HCT116 (cell line): ENCODE data around the gene FCN3. TPM values are rescaled to one million over a fixed set of nuclear protein-coding genes. Genes with fewer than 3 reads are reported as not detected.

Source experiments
- ATAC-seq: fragments of 200-7000 bp; cut with Tn5 transposase; 2 replicates; pipeline ENCODE4 v1.9.1; 2020; ENCODE audit warnings: mild to moderate bottlenecking, moderate library complexity
- BruUV-seq: library from RNA; stranded (reverse); fragments of 400-500 nt; replicated peaks from 2 replicates; lab custom pipeline; 2021; lab: Mats Ljungman, UMichigan
- CTCF ChIA-PET: fragments of 300-600 bp; sonication (Branson Sonifier 250); formaldehyde crosslinking; loops from one replicate; lab custom pipeline; 2021; ENCODE audit warnings: antibody characterized with exemption; lab: Charles Lee
- POLR2A ChIA-PET: fragments of 300-600, 350-600 bp; sonication (Branson Sonifier 250); formaldehyde crosslinking; loops from one replicate; lab custom pipeline; 2021; ENCODE audit warnings: antibody characterized with exemption; lab: Charles Lee
- RAD21 ChIA-PET, 2 experiments: fragments of 300-600 bp; sonication (Branson Sonifier 250); formaldehyde crosslinking; loops; one replicate each; lab custom pipeline; 2023; ENCODE audit warnings: low total read pairs in 2 of 2; ENCODE audit not compliant: uncharacterized antibody in 2 of 2, unreplicated experiment in 2 of 2, low non-redundant PET in 1 of 2; lab: Charles Lee
- DNase-seq: peaks from one replicate; pipeline ENCODE4 v3.0.0-alpha.2; 2010; ENCODE audit warnings: low read depth, low spot score
- H2AFZ ChIP-seq: fragments of 200-600 bp; shearing (Covaris generic), sonication (generic); 2 replicates; pipeline ENCODE4 v1.6.1; 2017; ENCODE audit warnings: low read depth, mixed run types, mixed read lengths, antibody characterized with exemption, low read length; ENCODE audit not compliant: poor library complexity, severe bottlenecking
- H3K27ac ChIP-seq: 2 replicates; pipeline ENCODE4 v1.5.1; 2012; ENCODE audit warnings: low read depth, low read length
- H3K27me3 ChIP-seq: fragments of 200-600 bp; sonication (generic); 2 replicates; pipeline ENCODE4 v1.6.1; 2016; ENCODE audit warnings: mixed run types, low read length, mixed read lengths; ENCODE audit not compliant: insufficient read depth
- H3K36me3 ChIP-seq, 2 experiments: fragments of 200-500 bp in 1 of 2; fragments of 200-600 bp in 1 of 2; sonication (Bioruptor generic) in 1 of 2; sonication (generic) in 1 of 2; 2 replicates each; pipeline versions ENCODE4 v1.5.1 to v1.6.1; 2014 to 2016; ENCODE audit warnings: low read length in 2 of 2, inconsistent platforms in 1 of 2, mixed read lengths in 1 of 2, mixed run types in 1 of 2; ENCODE audit not compliant: insufficient read depth in 2 of 2, control insufficient read depth in 1 of 2
- H3K4me1 ChIP-seq, 2 experiments: fragments of 200-600 bp in 1 of 2; sonication (generic) in 1 of 2; 2 replicates each; pipeline versions ENCODE4 v1.5.1 to v1.6.1; 2012 to 2017; ENCODE audit warnings: low read length in 2 of 2, inconsistent platforms in 1 of 2, mild to moderate bottlenecking in 1 of 2, mixed read lengths in 1 of 2, mixed run types in 1 of 2, moderate library complexity in 1 of 2; ENCODE audit not compliant: insufficient read depth in 2 of 2, control insufficient read depth in 1 of 2
- H3K4me2 ChIP-seq: fragments of 200-600 bp; sonication (generic); 2 replicates; pipeline ENCODE4 v1.6.1; 2017; ENCODE audit warnings: mixed run types, low read length, mixed read lengths
- H3K4me3 ChIP-seq, 2 experiments: fragments of 200-600 bp in 1 of 2; sonication (generic) in 1 of 2; replicated peaks in 1 of 2; 2 replicates each; pipeline ENCODE4 v1.5.1; 2011 to 2016; ENCODE audit warnings: low read length in 2 of 2, control low read depth in 1 of 2, low read depth in 1 of 2, mild to moderate bottlenecking in 1 of 2, mixed read lengths in 1 of 2, mixed run types in 1 of 2
- H3K79me2 ChIP-seq: fragments of 200-600 bp; sonication (generic); 2 replicates; pipeline ENCODE4 v1.6.1; 2017; ENCODE audit warnings: mild to moderate bottlenecking, mixed run types, low read length, moderate library complexity, mixed read lengths; ENCODE audit not compliant: insufficient read depth
- H3K9ac ChIP-seq: fragments of 200-600 bp; sonication (generic); 2 replicates; pipeline ENCODE4 v1.6.1; 2016; ENCODE audit warnings: low read length, mixed read lengths
- H3K9me2 ChIP-seq: fragments of 200-600 bp; sonication (generic), shearing (Covaris generic); 2 replicates; pipeline ENCODE4 v1.6.1; 2017; ENCODE audit warnings: mixed run types, mild to moderate bottlenecking, moderate library complexity; ENCODE audit not compliant: insufficient read depth
- H3K9me3 ChIP-seq, 2 experiments: fragments of 200-500 bp in 1 of 2; fragments of 200-600 bp in 1 of 2; sonication (Bioruptor generic) in 1 of 2; sonication (generic) in 1 of 2; 2 replicates each; pipeline ENCODE4 v1.6.1; 2014 to 2017; ENCODE audit warnings: low read length in 2 of 2, mixed read lengths in 2 of 2, inconsistent platforms in 1 of 2, low read depth in 1 of 2, mild to moderate bottlenecking in 1 of 2, mixed run types in 1 of 2, moderate library complexity in 1 of 2; ENCODE audit not compliant: control insufficient read depth in 1 of 2, insufficient read depth in 1 of 2
- H4K20me1 ChIP-seq: fragments of 200-600 bp; sonication (generic), shearing (Covaris generic); 2 replicates; pipeline ENCODE4 v1.6.1; 2017; ENCODE audit warnings: mixed run types, mild to moderate bottlenecking, moderate library complexity; ENCODE audit not compliant: insufficient read depth
- CBX3 ChIP-seq: IDR thresholded peaks from 2 replicates; pipeline ENCODE4 v1.6.1; 2012; ENCODE audit warnings: low read depth
- CTCF ChIP-seq, 3 experiments: fragments of 200-600 bp in 1 of 3; sonication (generic) in 1 of 3; IDR thresholded peaks in 2 of 3; conservative IDR thresholded peaks in 1 of 3; 2 replicates each; pipeline ENCODE4 v1.5.1; 2012 to 2017; ENCODE audit warnings: low read depth in 2 of 3, low read length in 2 of 3, antibody characterized with exemption in 1 of 3, borderline replicate concordance in 1 of 3, control low read depth in 1 of 3, mild to moderate bottlenecking in 1 of 3, mixed read lengths in 1 of 3, mixed run types in 1 of 3, moderate library complexity in 1 of 3; ENCODE audit not compliant: insufficient read depth in 1 of 3
- EZH2 ChIP-seq: fragments of 200-600 bp; sonication (generic); IDR thresholded peaks from 2 replicates; pipeline ENCODE4 v1.6.1; 2017; ENCODE audit warnings: antibody characterized with exemption, mixed run types
- POLR2AphosphoS5 ChIP-seq: IDR thresholded peaks from 2 replicates; pipeline ENCODE4 v1.6.1; 2011; ENCODE audit warnings: mild to moderate bottlenecking, low read depth, low read length, moderate library complexity
- RAD21 ChIP-seq: IDR thresholded peaks from 2 replicates; pipeline ENCODE4 v1.6.1; 2012; ENCODE audit warnings: low read depth, mild to moderate bottlenecking
- YY1 ChIP-seq: IDR thresholded peaks from 2 replicates; pipeline ENCODE4 v1.6.1; 2011; ENCODE audit warnings: low read length, low read depth, moderate library complexity, mild to moderate bottlenecking; ENCODE audit not compliant: insufficient replicate concordance; ENCODE audit errors: extremely low read depth
- ZNF274 ChIP-seq: fragments of 200-500 bp; sonication (Bioruptor generic); IDR thresholded peaks from 2 replicates; pipeline ENCODE4 v1.6.1; 2014; ENCODE audit warnings: mild to moderate bottlenecking, low read depth, low read length, inconsistent platforms
- intact Hi-C: fragments of 100-400 bp; cut with micrococcal nuclease; formaldehyde crosslinking; loops from 2 replicates; pipeline ENCODE4 v1.10.0; 2022
- total RNA-seq: library from RNA; stranded (reverse); gene quantifications from one replicate; pipeline ENCODE4 v1.2.1, GENCODE V29; 2021; ENCODE audit not compliant: unreplicated experiment

FCN3 gene
- total RNA-seq, 1 experiment from 2014 or later = 1.2 TPM

- no peak overlapping the region for H3K4me3 ChIP-seq
- BruUV-seq = no TSS peak
- intact Hi-C loops = loop anchor here (1.0 to 5.0 kb wide), 2 partner anchors 190 to 246 kb away; no protein-coding TSS in a partner anchor
- H3K4me1 ChIP-seq = no peaks in the 10 kb centered on the region
- no peak overlapping the region for H3K4me2 ChIP-seq
- no peaks in the 10 kb centered on the region for H3K9me3 ChIP-seq
- H3K36me3 ChIP-seq = peaks cover 53 to 56% of the 10 kb centered on the region in 2 experiments; a peak in 3 of 4 replicates
- H3K27ac ChIP-seq = no peak overlapping the region
- TF ChIP-seq ZNF274 (no peak), YY1 (peak; percentile 39), CTCF (IDR thresholded peaks at IDR 0.05 in 2 of 3, conservative IDR thresholded peaks at IDR 0.05 in 1 of 3; ENCODE audit: borderline replicate concordance in 1 of 3, insufficient read depth in 1 of 3, low read depth in 2 of 3, low read length in 2 of 3) (peak; percentile 52 to 84 (median 79); a peak in 5 of 6 replicates), RAD21 (peak; percentile 74), CBX3 (no peak), EZH2 (no peak), POLR2AphosphoS5 (no peak)
- H2AFZ ChIP-seq = no peak overlapping the region
- H3K27me3 ChIP-seq = no peaks in the 10 kb centered on the region
- H3K9me2 ChIP-seq = no peaks in the 10 kb centered on the region
- ATAC-seq = peak; percentile 90
- POLR2A ChIA-PET = no interaction called here
- RAD21 ChIA-PET = interaction anchor here (0.6 to 1.2 kb wide), 8 partner anchors 14 to 190 kb away, joined by 3 to 4 read pairs (median 3); no protein-coding TSS in a partner anchor
- no peak overlapping the region for H3K9ac ChIP-seq
- CTCF ChIA-PET = interaction anchor here (0.7 to 2.1 kb wide), 12 partner anchors 11 to 246 kb away, joined by 3 to 16 read pairs (median 4); no protein-coding TSS in a partner anchor
- peaks cover 18% of the 10 kb centered on the region for H3K79me2 ChIP-seq
- no peaks in the 10 kb centered on the region for H4K20me1 ChIP-seq
- DNase-seq = peak; percentile 55
Measured at GRCh38 chr1:27416387-27417111, 41.9 kb upstream of the FCN3 start.
